Amygdala (tissue), 56 donors: Measurements from ENCODE around the gene SH2B2.
"Not testable (repeated sequence)": the region's sequence is repeated elsewhere in the genome, so short reads cannot be mapped to it uniquely, and the experiment has no call there.

ENCODE experiments used
- DNase-seq, 56 donors: peaks; one replicate each; lab custom pipeline; 2025; lab: John Stamatoyannopoulos, UW

Gene SH2B2

DNA sequence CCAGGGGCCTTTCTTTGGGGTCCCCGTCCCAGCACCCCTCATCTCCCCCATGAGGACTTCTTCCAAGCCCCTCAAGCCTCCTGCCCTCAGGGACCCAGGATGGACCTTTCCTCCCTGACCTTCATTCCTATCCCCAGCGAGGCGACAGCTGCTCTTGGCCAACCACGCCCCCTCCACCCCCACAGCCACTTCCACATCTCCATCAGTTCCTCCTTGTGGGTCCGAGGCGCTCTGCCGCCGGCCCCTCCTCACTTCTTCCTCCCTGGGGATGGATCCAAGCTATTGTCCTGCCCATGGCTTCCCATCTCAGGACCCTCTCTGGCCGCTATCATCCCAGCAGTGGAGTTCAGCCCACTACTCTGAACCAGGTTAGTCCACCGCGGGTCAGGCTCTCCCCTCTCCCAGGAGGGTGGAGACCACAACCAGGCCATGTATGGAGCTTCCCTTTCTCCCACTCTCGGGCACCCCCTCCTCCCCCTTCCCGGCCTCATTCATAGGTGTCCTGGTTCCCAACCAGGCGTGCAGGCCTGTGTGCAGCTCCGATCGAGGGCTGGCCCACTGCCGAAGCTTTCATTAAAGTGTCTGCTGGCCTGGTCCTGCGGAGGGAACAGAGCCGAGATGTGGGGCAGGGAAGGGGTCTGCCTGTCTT, 1.7 kb upstream of the SH2B2 start:
- DNase-seq, result peak in 21 of 56 donors; percentile 2 to 37 (median 15)

DNA sequence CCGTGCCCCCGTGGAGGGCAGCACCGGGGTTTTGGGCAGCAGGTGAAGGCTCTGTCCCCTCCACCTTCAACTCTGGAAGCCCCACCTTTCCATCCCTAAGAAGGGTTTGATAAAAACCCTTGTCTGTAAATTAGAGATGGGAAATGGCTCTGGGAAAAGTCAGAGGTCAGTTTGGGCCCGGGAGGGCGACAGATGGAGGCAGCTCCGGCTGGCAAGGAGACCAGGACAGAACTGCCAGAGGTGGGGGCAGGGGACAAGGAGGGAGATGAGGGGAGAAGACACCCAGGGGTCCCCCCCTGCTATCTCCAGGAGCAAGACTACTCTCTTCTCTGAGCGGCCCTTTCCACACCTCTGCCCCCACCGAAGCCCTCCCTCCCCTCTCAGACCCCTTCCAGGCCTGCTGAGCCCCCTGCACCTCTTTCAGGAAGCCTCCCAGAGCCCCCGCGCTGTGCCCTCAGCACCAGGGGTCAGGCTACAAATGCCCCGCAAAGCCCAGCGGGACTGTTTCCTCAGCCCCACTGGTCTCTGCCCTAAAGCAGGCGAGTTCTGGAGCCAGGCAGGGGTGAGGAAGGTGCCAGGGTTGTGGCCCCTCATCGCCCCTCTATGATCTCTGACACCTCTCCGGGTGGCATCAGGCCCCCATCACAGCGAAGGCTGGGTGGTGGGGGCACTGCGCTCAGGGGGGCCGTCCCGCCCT, 980 bp upstream of the SH2B2 start:
- no peak for DNase-seq

GRCh38 chr7:102287111-102287980, 678 bp downstream of the SH2B2 start:
- peak in 29 of 56 donors; percentile 11 to 49 (median 29) for DNase-seq

GRCh38 chr7:102287981-102288278, 1.3 kb downstream of the SH2B2 start:
- DNase-seq, result peak in 1 of 56 donors; percentile 43

GRCh38 chr7:102288285-102288930, 1.7 kb downstream of the SH2B2 start:
- DNase-seq, result peak in 4 of 56 donors; percentile 19 to 31 (median 22)

GRCh38 chr7:102289057-102289456, 2.4 kb downstream of the SH2B2 start:
- no peak for DNase-seq

DNA sequence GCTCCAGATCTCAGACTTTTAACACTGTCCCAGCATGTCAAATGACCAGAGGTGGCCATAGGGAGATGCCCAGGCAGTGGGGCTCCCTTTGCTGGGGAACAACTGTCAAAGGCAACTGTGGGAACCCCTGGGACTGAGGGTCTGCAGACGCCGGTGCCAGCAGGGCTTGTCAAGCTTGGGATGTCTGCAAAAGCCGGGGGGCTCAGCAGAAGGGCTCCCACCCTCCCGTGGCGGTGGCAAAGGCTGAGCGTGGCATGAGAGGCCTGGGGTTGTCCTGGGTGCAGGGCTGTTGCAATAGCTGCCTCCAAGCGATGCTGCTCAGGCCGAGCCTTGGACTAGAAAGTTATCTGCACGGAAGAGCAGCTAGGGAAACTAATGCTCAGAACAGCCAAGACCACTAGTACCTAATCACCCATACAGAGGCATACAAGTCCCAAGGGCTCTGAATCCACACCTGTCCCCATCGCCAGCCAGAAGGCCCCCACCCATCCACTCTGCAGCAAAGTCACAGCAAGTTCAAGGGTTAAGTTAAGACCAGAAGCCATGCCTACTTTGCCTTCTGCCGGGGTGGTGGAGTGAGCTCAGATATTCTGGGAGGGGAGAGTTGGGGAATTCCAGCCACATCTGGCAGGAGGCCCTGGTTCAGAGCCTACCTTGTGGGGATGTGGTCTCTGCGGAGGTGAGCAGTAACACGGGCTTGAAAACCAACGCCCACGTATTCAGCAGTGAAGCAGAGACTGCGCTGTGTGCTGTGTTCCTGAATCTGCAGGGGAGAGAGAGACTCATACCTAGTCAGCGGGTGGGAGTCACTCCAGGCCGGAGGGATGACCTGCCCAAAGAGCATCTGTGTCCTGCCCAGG, 4.6 kb downstream of the SH2B2 start:
- DNase-seq, result peak in 1 of 56 donors; percentile 16

DNA sequence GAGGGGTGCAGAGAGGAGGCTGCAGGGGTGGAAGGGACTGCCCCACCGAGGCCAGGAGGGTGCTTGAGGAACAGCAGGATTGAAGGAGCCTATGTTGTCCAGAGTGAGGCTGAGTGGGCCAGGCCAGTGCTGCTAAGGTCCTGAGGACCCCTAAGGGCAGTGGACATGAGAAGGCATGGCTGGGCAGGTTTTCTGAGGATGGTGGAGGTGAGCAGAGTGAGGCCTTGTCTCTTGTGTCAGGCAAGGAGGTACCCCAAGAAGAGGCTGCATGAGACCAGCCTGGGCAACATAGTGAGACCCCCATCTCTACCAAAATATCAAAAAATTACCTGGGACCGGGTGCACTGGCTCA, 5.2 kb downstream of the SH2B2 start:
- DNase-seq, result no peak

DNA sequence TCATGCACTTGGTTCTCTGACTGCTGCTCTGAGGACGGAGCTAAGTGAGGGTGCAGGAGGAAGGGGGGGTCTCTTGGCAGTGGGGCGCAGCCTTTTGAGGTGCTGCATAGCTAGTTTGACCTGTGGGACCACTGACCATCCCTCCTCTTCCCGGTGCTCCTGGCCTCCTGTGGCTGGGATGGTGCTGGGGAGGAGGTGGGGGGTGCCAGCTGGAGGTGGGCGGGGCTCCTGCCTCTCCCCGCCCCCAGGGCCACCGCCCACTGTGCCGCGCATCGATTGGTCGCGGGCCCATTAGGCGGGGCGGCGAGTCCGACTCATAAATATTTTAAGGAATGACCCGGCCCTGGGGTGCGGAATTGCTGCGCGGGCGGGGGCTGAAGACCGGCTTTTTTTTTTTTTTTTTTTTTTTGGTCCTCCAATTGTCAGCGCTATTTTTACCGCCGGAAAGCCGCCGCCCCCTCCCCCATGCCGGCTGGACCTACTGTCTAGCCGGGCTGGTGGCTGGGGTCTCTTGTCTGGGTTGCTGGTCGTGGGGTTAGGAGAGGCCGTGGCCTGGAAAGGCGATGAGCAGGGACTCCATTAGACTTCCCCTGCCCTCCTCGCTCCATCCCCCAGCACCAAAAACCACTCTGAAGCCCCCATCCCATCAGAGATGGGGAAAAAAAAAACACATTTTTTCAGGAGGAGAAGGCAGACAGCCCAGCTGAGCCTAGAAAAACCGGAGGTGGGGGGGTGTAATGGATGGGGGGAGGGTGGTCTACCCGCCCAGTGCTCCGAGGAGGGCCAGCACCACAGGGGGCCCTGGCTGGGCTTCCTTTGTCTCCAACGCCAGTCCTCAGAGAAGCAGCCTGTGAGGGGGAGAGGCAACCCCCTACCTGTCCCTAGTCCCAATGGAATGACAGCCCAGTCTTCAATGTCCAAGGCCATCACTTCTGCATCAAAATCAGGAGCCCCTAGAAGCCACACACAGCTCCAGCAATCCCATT, 6.4 kb downstream of the SH2B2 start:
- DNase-seq, result peak in 2 of 56 donors; percentile 15 to 27

DNA sequence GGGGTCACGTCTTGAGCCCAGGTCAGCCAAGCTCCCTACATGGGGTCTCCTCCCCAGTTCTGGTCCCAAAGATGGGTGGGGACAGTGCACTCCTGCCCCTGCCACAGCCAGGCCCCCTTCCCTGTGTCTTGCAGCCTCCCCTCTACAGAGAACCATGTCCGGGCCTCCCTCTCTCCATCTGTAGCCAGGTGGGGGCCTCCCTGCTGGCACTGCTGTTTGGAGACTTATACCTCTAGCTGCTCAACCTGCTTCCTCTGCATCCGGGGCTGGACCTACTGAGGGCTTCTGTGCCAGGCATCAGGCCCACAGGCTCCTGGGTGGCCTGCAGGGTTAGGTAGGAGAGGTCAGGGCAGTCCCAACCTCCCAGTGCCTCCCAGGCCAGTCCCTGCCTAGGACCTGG, 7.9 kb downstream of the SH2B2 start:
- no peak for DNase-seq

GRCh38 chr7:102295346-102296178, 8.9 kb downstream of the SH2B2 start:
- no peak for DNase-seq

DNA sequence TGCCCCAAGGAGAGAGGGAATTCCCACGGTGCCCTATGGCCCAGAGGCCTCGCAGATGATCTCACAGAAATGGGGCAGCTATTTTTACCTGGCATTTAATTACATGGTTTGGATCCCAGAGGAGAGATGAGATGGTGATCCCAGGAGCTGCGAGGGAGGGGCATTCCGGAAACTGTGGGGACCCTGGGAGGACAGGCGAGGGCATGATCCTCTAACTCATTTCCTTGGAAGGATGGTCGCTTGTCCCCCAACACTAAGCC, 9.4 kb downstream of the SH2B2 start:
- no peak for DNase-seq

DNA sequence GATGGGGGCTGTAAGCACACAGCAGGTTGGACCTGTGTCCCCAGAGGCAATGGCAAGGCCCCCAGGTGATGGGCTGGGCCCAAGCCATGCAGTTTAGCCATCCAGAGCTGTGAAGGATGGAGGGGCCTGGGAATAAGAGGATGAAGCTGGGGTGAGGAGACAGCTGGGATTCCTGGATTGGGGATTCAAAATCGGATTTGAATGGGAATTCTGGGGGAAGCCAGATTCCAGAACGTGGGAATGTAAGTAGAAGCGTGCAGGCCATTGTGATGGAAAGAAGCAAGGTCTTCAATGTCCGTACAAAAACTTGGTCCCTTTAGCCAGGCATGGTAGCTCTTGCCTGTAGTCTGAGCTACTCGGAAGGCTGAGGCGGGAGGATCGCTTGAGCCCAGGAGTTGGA, 9.8 kb downstream of the SH2B2 start:
- DNase-seq, result no peak

DNA sequence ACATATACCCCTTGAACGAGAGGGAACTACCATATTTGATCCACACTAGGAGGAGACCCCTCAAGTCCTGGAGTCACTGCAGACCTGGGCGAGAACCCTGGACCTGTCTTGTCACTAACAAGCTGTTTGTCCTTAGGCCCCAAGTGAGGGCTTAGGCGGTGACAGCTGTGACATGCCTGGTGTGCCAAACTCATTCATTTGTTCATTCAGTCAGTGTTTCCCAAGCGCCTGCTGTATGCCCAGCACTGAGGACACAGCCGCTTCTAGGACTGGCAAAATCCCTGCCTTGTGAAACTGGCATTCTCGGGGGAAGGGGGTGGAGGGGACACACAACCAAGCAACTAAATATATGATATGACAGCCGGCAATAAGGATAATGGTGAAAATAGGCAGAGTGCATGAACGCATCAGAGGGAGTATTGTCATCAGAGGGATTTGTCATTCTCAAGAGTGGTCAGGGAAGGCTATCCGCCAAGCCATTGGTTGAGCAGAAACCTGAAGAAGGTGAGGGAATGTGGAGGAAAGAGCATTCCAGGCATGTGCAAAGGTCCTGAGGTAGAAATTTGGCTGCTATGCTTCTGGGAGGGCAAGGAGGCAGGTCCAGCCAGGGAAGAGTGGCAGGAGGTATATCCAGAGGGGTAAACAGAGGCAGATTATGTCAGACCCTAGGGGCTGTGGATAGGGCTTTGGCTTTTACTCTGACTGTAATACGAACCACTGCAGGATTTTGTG, 11.0 kb downstream of the SH2B2 start:
- no peak for DNase-seq

- no peak for DNase-seq
Measured at GRCh38 chr7:102300643-102301221, 14.1 kb downstream of the SH2B2 start.

DNA sequence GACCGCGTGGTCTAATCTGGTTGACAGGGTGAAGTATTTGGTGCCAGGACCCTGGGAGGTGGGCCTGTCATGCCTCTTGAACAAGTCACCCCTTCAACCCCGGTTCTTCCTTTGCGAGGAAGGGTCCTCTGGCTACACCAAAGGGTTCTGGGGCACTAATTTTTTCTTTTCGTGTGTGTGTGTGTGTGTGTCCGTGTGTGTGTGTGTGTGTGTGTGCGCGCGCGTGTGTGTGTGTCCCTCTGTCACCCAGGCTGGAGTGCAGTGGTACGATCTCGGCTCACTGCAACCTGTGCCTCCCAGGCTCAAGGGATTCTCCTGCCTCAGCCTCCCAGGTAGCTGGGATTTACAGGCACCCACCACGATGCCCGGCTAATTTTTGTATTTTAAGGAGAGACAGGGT, 14.7 kb downstream of the SH2B2 start:
- not testable (repeated sequence) for DNase-seq

DNA sequence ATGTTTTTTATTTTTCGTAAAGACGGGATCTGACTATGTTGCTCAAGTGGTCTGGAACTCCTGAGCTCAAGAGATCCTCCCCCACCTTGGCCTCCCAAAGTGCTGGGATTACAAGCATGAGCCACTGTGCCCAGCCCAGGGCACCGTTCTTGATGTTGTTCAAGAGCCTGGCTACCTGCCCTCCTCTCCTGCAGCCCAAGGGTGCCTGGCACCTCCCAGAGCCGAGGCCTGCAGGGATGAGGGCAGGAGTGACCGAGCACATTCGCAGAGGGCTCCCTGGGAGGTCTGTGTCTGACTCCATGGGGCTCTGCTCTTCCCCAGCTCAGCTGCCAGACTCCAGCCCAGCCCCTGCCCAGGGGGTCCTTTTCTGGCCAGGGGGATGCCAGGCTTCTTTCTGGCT, 15.4 kb downstream of the SH2B2 start:
- no peak for DNase-seq
